HAP-1 (cell line): Measurements from ENCODE around the gene TLNRD1.

Source experiments
- DNase-seq, 2 experiments: peaks; one replicate each; pipeline ENCODE4 v3.0.0-alpha.2; 2016 to 2020; ENCODE audit warnings: low spot score in 2 of 2
- H3K27me3 ChIP-seq: fragments of 250-450 bp; sonication (Bioruptor Pico); 2 replicates; pipeline ENCODE4 v1.5.1; 2020; ENCODE audit warnings: low read depth, mild to moderate bottlenecking, moderate library complexity
- H3K36me3 ChIP-seq: fragments of 250-450 bp; sonication (Bioruptor Pico); replicated peaks from 2 replicates; pipeline ENCODE4 v1.5.1; 2020; ENCODE audit warnings: mild to moderate bottlenecking
- H3K4me1 ChIP-seq: fragments of 250-450 bp; sonication (Bioruptor Pico); 2 replicates; pipeline ENCODE4 v1.5.1; 2020; ENCODE audit warnings: mild to moderate bottlenecking
- H3K4me3 ChIP-seq: fragments of 250-450 bp; sonication (Bioruptor Pico); 2 replicates; pipeline ENCODE4 v1.5.1; 2020; ENCODE audit warnings: mild to moderate bottlenecking, moderate library complexity
- H3K9me3 ChIP-seq: fragments of 250-450 bp; sonication (Bioruptor Pico); 2 replicates; pipeline ENCODE4 v1.5.1; 2020; ENCODE audit warnings: mild to moderate bottlenecking, moderate library complexity
- in situ Hi-C: fragments of 300-500 bp; cut with MboI; formaldehyde crosslinking; loops from 3 replicates; pipeline ENCODE4 v1.14.3; 2020; ENCODE audit warnings: low sequenced_read_pairs, inconsistent platforms, mixed read lengths

The TLNRD1 gene

DNA sequence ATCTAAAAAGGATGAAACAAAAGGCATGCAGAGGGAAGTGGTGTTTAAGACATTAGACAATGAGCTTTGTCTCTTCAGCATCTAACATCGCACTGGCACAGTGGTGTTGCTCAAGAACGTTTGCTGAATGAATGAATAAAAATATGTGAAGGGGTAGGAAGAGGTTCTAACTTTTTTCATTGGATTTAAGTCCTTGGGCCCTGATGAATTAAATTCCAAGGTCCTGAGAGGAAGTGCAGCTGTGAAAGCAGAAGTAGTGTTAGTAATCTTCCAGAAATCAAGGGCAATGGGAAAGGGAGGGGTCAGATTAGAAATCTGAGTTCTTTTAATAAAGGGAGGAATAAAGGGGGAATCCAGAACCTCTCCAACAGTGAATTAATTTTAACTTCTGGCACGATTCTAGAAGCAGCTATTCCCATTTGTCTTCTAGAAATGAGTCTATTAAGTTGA, 29.6 kb downstream of the TLNRD1 start:
- no peak for DNase-seq
- in situ Hi-C loops = no loop called here
- Histone ChIP-seq H3K4me3 (no peak overlapping the region), H3K4me1 (no peaks in the 10 kb centered on the region), H3K9me3 (no peaks in the 10 kb centered on the region), H3K27me3 (peaks cover 2% of the 10 kb centered on the region; the same call in 1 of the 2 replicates), H3K36me3 (no peaks in the 10 kb centered on the region)

DNA sequence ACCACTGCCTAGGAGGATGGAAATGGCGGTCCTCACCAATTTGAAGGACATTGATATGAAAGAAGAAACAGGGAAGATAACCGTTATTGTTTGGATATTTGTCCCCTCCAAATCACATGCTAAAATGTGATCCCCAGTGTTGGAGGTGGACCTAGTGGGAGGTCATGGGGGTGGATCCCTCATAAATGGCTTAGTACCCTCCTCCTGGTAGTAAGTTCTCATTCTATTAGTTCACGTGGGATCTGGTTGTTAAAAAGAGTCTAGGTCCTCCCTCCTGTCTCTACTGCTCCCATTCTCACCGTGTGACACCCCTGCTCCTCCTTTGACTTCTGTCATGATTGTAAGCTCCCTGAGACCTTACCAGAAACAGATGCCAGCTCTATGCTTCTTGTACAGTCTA, 30.5 kb downstream of the TLNRD1 start:
- in situ Hi-C loops = no loop called here
- no peaks in the 10 kb centered on the region for H3K36me3 ChIP-seq
- no peaks in the 10 kb centered on the region for H3K4me1 ChIP-seq
- no peak overlapping the region for H3K4me3 ChIP-seq
- H3K9me3 ChIP-seq = no peaks in the 10 kb centered on the region
- DNase-seq = no peak
- peaks cover 2% of the 10 kb centered on the region; the same call in 1 of the 2 replicates for H3K27me3 ChIP-seq

DNA sequence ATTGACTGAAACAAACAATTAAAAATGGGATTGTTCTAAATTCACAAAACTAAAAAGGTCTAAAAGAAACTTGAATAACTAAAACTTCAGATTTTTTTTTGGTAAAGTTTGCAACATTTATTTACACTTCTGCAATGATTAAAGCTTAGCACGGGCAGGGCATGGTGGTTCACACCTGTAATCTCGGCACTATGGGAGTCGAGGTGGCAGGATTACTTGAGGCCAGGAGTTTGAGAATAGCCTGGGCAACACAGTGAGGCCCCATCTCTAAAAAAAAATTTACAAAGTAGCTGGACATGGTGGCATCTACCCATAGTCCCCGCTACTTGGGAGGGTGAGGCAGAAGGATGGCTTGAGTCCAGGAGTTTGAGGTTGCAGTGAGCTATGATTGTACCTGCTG, 31.6 kb downstream of the TLNRD1 start:
- DNase-seq = no peak
- Histone ChIP-seq H3K36me3 (no peaks in the 10 kb centered on the region), H3K4me1 (no peaks in the 10 kb centered on the region), H3K4me3 (no peak overlapping the region), H3K27me3 (peaks cover 2% of the 10 kb centered on the region; the same call in 1 of the 2 replicates), H3K9me3 (no peaks in the 10 kb centered on the region)
- in situ Hi-C loops = no loop called here

DNA sequence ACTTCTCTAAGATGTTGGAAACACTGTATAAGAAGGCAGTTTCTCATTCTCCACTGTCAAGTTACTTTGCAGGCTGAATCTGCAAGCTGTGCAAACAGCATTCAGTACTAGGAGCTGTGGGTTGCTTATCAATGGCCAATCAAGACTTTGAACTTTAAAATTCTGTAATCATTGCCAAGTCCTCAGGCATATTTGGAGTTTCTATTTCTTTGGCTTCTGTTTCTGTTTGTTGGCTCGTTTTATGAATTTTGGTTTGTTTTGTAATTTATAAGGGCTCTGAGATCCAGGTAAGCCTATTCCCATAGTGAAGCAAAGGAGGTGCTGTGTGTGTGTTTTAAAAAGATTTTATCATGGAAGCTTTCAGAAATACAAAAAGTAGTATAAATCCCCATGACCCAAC, 32.1 kb downstream of the TLNRD1 start:
- no peak for DNase-seq
- no peaks in the 10 kb centered on the region for H3K9me3 ChIP-seq
- H3K4me3 ChIP-seq = no peak overlapping the region
- no peaks in the 10 kb centered on the region for H3K4me1 ChIP-seq
- in situ Hi-C loops = no loop called here
- H3K36me3 ChIP-seq = no peaks in the 10 kb centered on the region
- H3K27me3 ChIP-seq = peaks cover 2% of the 10 kb centered on the region; the same call in 1 of the 2 replicates

DNA sequence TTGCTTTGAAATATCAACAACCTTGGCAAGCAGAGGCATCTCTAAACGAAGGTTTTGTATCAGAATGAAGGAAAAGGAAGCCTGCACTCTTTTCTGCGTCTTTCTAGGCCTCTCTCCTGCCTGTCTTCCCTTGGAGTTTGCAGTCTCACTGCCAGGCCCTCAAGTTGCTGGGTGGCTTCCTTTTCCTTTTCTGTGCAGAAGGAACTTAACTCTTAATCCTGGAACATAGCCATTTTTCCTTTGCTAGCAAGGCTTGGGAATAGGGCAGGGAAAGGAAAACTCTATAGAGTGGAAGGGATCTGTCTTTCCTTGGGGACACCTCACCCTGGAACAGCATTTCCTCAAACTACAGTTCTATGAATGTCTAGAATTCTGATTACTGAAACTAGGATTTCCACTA, 32.8 kb downstream of the TLNRD1 start:
- peaks cover 2% of the 10 kb centered on the region; the same call in 1 of the 2 replicates for H3K27me3 ChIP-seq
- DNase-seq = no peak
- no peaks in the 10 kb centered on the region for H3K9me3 ChIP-seq
- H3K4me3 ChIP-seq = no peak overlapping the region
- no peaks in the 10 kb centered on the region for H3K4me1 ChIP-seq
- no peaks in the 10 kb centered on the region for H3K36me3 ChIP-seq
- in situ Hi-C loops = no loop called here

DNA sequence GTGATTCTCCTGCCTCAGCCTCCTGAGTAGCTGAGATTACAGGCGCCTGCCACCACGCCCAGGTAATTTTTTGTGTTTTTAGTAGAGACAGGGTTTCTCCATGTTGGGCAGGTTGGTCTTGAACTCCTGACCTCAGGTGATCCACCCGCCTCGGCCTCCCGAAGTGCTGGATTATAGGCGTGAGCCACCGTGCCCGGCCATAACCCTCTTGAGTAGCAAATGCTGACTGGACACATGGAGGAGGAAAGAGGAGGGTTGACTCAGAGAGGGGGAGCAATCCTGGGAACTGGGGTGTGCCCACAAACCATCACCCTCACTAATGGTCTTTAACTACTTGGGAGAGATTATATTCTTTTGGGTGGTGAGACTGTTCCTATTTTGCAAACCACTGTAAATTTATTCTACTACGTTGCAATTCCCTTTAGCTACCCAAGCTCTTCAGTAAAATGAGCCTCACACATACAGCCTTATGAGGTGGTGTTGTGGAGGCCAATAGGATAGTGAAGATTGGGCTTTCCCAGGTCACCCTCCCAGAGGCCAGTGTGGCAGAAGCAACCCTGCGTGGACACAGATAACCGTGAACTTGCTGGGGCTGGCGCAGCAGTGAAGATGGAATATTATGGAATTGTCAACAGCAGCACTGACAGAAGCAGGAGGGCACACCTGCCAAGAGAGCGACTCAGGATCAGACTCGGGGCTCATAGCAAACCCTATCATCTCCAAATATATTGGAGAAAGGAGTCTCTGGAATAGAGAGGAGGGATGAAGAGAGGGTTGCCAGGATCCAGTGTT, 37.4 kb downstream of the TLNRD1 start:
- Histone ChIP-seq H3K27me3 (peaks cover 2% of the 10 kb centered on the region; the same call in 1 of the 2 replicates), H3K36me3 (no peaks in the 10 kb centered on the region), H3K4me3 (no peak overlapping the region), H3K4me1 (no peaks in the 10 kb centered on the region), H3K9me3 (no peaks in the 10 kb centered on the region)
- in situ Hi-C loops = no loop called here
- no peak for DNase-seq

DNA sequence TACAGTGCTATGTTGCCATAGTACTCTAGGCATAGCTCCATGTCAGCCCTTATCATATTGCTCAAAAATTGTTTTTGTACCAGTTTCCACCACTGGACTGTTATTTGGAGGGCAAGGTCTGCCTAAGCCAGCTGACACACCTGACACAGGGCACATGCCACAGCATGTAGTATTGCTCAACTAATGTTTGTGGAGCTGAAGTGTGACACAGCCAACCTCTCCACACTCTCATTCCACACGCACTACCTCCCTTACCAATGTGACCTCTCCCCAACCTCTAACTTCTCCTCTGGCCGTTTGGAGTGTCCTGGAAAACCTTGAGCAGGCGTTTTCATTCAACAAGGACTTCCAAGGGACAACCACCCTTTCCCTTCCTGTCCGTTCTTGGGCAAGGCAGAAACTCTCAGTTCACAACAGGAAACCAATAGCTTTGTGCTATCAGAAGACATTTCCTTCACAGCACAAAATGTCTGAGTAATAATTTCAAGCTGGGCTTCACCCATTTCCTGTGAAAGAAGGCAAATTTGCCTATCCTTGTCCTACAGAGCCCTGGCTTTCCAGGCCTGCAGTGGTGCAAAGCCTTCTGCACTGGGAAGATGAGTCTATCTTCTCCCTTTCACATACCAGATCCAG, 38.4 kb downstream of the TLNRD1 start:
- Histone ChIP-seq H3K27me3 (peaks cover 2% of the 10 kb centered on the region; the same call in 1 of the 2 replicates), H3K4me1 (no peaks in the 10 kb centered on the region), H3K9me3 (no peaks in the 10 kb centered on the region), H3K36me3 (no peaks in the 10 kb centered on the region), H3K4me3 (no peak overlapping the region)
- in situ Hi-C loops = no loop called here
- no peak for DNase-seq

DNA sequence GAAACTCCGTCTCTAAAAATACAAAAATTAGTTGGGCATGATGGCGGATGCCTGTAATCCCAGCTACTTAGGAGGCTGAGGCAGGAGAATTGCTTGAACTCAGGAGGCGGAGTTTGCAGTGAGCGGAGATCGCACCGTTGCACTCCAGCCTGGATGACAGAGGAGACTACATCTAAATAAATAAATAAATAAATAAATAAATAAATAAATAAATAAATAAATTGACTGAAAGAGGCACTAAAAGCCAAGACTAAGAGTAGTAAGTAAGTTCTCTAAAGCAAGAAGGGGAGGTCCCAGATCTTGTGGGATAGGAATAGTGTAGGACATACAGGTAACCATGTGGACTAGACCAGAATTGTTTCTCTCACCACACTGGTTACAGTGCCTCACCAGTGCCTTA, 40.0 kb downstream of the TLNRD1 start:
- H3K9me3 ChIP-seq = no peaks in the 10 kb centered on the region
- H3K4me3 ChIP-seq = no peak overlapping the region

DNA sequence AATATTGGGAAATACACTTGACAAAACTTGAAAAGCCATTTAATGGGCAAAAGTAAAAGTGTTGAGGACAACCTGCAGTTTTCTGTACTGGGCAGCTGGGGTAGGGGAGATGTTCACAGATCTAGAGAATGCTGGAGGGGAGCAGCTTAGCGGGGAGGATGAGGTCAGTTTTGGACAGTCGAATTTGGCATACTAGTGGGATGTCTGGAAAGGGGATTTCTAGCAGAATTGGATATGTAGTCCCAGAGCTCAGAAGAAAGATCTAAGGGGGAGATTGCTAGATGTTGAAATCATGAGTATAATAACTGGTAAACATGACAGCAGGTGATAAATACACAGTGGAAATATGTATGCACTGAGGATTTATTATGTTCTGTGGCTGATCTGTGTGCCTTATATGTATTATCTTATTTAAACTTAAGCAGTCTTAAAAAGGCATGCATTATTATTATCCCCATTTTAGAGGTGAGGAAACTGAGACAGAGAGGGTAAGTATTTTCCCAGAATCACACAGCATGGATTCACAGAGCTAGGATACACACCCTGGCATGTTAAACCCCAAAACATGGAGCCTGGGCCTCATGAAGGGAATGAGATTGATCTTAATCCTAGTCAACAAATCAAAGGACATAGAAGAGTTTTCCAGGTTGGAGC, 42.7 kb downstream of the TLNRD1 start:
- in situ Hi-C loops = no loop called here
- Histone ChIP-seq H3K9me3 (0 out of 2 replicates have a peak, but pooled peaks cover 2% of the 10 kb centered on the region), H3K4me3 (no peak overlapping the region), H3K36me3 (no peaks in the 10 kb centered on the region), H3K4me1 (no peaks in the 10 kb centered on the region), H3K27me3 (no peaks in the 10 kb centered on the region)
- DNase-seq = no peak

More for the DNA sequence above, 40.0 kb downstream of the TLNRD1 start:
- in situ Hi-C loops = no loop called here
- H3K27me3 ChIP-seq = no peaks in the 10 kb centered on the region
- H3K4me1 ChIP-seq = no peaks in the 10 kb centered on the region
- H3K36me3 ChIP-seq = no peaks in the 10 kb centered on the region
- DNase-seq = no peak

DNA sequence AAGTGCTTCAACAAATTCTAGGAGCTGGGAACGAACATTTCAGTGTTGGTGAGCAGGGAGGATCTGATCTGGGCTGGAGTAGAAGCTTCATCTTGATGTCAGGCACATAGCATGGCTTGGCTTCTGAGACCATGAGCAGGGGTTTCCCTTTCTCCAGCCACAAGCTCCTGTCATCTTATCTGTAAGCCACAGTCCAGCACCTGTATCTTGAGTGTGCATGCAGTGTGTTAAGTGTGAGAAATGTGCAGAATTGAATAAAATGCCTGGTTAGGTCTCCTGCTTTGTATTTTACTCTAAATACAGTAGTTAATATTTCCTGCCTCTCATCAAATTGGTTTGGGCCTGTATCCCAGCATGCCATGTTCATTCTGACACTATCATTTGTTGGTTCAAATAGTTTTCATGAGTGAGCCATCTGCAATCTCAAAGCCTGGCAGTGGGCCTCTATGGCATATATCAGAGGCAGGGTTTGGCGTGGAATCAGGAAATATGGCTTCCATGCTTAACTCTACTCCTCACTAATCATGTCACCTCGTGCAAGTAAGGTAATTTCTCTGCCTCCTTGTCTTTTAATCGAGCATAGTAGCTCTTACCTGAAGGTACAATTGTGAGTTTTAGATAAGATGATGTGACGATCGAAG, 43.3 kb downstream of the TLNRD1 start:
- no peak for DNase-seq
- in situ Hi-C loops = no loop called here
- H3K4me3 ChIP-seq = no peak overlapping the region

DNA sequence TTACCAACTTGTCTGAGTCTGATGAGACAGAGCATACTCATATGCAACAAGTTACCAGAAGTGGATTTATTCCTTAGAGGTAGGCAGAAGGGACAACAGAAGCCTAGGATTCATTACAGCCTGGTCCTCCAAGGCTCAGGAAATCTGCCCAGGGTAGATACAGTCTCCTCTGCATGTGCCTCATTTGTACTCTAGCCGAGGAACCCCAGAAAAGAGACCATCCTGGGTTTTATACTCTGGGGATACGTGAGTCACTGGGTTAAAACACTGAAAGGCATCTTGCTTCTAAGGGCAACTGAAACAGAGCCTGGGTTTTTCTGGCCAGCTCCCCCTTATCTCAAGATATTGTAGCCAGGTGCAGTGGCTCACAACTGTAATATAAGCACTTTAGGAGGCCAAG, 45.6 kb downstream of the TLNRD1 start:
- Histone ChIP-seq H3K4me3 (no peak overlapping the region), H3K36me3 (no peaks in the 10 kb centered on the region), H3K9me3 (0 out of 2 replicates have a peak, but pooled peaks cover 2% of the 10 kb centered on the region), H3K27me3 (peaks cover 6% of the 10 kb centered on the region; the same call in 1 of the 2 replicates), H3K4me1 (no peaks in the 10 kb centered on the region)
- in situ Hi-C loops = no loop called here
- DNase-seq = no peak

More for the DNA sequence above, 43.3 kb downstream of the TLNRD1 start:
- Histone ChIP-seq H3K36me3 (no peaks in the 10 kb centered on the region), H3K4me1 (no peaks in the 10 kb centered on the region), H3K9me3 (0 out of 2 replicates have a peak, but pooled peaks cover 2% of the 10 kb centered on the region), H3K27me3 (no peaks in the 10 kb centered on the region)

DNA sequence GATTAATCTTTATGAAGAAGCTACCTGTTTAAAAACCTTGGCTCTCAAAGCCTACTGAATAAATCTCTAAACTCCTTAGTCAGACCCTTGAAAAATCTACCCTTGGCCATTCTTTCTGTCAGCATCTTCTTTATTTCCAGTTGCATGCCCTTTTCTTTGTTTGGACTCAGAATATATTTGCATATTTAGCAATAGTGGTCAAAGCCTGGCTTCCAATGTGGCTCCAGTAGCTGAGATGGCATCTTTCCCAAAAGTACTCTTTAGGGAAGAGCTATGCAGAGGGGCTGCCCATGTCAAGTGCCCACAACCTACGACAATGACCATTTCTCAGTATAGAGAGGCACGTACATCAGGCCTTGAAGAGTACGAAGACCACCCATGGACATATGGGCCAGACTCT, 47.2 kb downstream of the TLNRD1 start:
- no peaks in the 10 kb centered on the region for H3K36me3 ChIP-seq
- no peak for DNase-seq
- 0 out of 2 replicates have a peak, but pooled peaks cover 2% of the 10 kb centered on the region for H3K9me3 ChIP-seq
- peaks cover 15% of the 10 kb centered on the region for H3K27me3 ChIP-seq
- H3K4me1 ChIP-seq = no peaks in the 10 kb centered on the region
- H3K4me3 ChIP-seq = no peak overlapping the region
- in situ Hi-C loops = no loop called here

DNA sequence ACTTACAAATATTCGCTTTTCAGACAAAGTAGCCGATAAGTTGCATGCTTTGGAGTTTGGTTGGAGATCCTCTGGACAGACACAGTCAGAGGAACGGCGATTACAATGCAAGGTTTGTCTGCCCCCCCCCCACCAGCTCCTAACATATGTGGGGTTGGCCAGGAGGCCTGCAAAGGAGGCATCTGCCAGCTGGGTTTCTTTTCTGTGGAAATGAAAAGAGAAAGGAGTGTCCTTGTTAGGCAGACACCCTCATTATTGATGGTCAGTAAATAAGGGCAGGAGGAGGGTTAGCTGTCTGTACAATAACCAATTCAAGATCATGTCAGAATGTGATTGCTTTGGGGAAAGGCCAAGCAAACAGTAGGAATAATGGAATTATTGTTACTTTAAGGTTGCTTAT, 49.1 kb downstream of the TLNRD1 start:
- H3K27me3 ChIP-seq = peaks cover 15% of the 10 kb centered on the region
- peaks cover 10% of the 10 kb centered on the region for H3K4me1 ChIP-seq
- 0 out of 2 replicates have a peak, but pooled peaks cover 2% of the 10 kb centered on the region for H3K9me3 ChIP-seq
- H3K36me3 ChIP-seq = no peaks in the 10 kb centered on the region
- no peak for DNase-seq
- in situ Hi-C loops = no loop called here
- no peak overlapping the region for H3K4me3 ChIP-seq
